Lower lobe of right lung (tissue), 2 donors: ENCODE measurements around the gene ARHGAP24. TPM values are rescaled to one million over a fixed set of nuclear protein-coding genes. Genes with fewer than 3 reads are reported as not detected.
"Not testable (repeated sequence)": the region's sequence is repeated elsewhere in the genome, so short reads cannot be mapped to it uniquely, and the experiment has no call there.

Experiments used
- ATAC-seq, 2 donors: fragments of 200-7000 bp; cut with Tn5 transposase; one replicate each; pipeline ENCODE4 v1.9.1; 2020 to 2022; ENCODE audit warnings: mild to moderate bottlenecking in 2 of 2, moderate library complexity in 2 of 2
- DNase-seq: peaks from one replicate; pipeline ENCODE4 v3.0.0-alpha.2; 2020
- H3K27ac ChIP-seq: fragments of 200-600 bp; one replicate; pipeline ENCODE4 v1.8.0; 2022
- H3K27me3 ChIP-seq: fragments of 200-600 bp; one replicate; pipeline ENCODE4 v1.8.0; 2022; ENCODE audit warnings: low read depth
- H3K36me3 ChIP-seq: fragments of 200-600 bp; one replicate; pipeline ENCODE4 v1.8.0; 2022; ENCODE audit warnings: mild to moderate bottlenecking
- H3K4me1 ChIP-seq: fragments of 200-600 bp; one replicate; pipeline ENCODE4 v1.8.0; 2022
- H3K4me3 ChIP-seq: fragments of 200-600 bp; one replicate; pipeline ENCODE4 v1.8.0; 2022; ENCODE audit warnings: mild to moderate bottlenecking
- H3K9me3 ChIP-seq: fragments of 200-600 bp; one replicate; pipeline ENCODE4 v1.8.0; 2022
- CTCF ChIP-seq: fragments of 200-600 bp; IDR thresholded peaks from one replicate; pipeline ENCODE4 v1.8.0; 2022; ENCODE audit warnings: antibody characterized with exemption, mild to moderate bottlenecking
- intact Hi-C: fragments of 100-400 bp; cut with DNase I; formaldehyde crosslinking; loops from one replicate; pipeline ENCODE4 v1.11.0; 2022
- total RNA-seq: library from RNA; stranded (reverse); fragmentation: NEBNext Ultra II Directional; extraction: Animal tissue kit (Norgen Biotek cat#: 25700); gene quantifications from one replicate; pipeline ENCODE4 v1.2.1, GENCODE V29; 2021
- donor health status: DM: no; HTN: yes; CAD: no; lungs with severe emphysema.

ARHGAP24 gene
- total RNA-seq, 1 donor from 2014 or later = 28.7 TPM

GRCh38 chr4:85812776-85813175, 337.8 kb downstream of the ARHGAP24 start:
- H3K4me3 ChIP-seq = no peak overlapping the region
- ATAC-seq = peak in 1 of 2 donors; percentile 66
- H3K4me1 ChIP-seq = no peaks in the 10 kb centered on the region
- no peak overlapping the region for H3K27ac ChIP-seq
- no peaks in the 10 kb centered on the region for H3K36me3 ChIP-seq
- intact Hi-C loops = no loop called here
- H3K9me3 ChIP-seq = no peaks in the 10 kb centered on the region
- no peaks in the 10 kb centered on the region for H3K27me3 ChIP-seq
- no peak for TF ChIP-seq CTCF
- no peak for DNase-seq

DNA sequence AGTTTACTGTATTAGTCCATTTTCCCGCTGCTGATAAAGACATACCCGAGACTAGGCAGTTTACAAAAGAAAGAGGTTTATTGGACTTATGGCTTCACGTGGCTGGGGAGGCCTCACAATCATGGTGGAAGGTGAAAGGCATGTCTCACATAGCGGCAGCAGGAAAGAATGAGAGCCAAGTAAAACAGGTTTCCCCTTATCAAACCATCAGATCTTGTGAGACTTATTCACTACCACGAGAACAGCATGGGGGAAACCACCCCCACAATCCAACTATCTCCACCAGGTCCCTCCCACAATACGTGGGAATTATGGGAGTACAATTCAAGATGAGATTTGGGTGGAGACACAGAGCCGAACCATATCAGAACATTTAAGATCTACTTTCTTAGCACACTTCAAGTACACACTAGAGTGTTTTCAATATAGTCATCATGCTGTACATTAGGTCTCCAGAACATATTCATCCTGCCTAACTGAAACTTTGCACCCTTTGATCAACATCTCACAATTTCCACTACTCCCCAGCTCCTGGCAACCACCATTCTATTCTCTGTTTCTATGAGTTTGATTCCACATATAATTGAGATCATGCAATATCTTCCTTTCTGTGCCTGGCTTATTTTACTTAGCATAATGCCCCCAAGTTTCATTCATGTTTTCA, 341.0 kb downstream of the ARHGAP24 start:
- no peak overlapping the region for H3K4me3 ChIP-seq
- no peak for ATAC-seq
- H3K36me3 ChIP-seq = no peaks in the 10 kb centered on the region
- H3K9me3 ChIP-seq = no peaks in the 10 kb centered on the region
- H3K27ac ChIP-seq = no peak overlapping the region
- intact Hi-C loops = no loop called here
- no peak for DNase-seq
- TF ChIP-seq CTCF = no peak
- H3K27me3 ChIP-seq = no peaks in the 10 kb centered on the region
- H3K4me1 ChIP-seq = no peaks in the 10 kb centered on the region

DNA sequence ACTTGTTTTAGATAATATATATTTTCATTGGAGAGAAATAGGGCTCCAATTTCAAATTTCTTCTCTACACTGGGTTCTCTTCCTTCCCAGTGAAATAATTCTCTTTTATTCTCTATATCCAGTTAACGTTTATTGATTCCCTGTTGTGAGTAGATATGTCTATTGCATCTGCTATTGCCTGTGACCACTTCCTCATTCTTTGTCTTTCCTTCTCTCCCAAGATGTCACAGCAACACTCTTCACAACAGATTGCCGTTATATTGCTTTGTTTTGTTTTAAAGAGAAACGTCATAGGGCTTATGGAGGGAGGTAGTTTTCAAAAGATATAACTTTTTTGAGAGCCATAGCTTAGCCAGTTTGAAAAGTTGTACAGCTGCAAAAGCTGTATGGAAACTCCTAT, 343.8 kb downstream of the ARHGAP24 start:
- no peak for ATAC-seq
- TF ChIP-seq CTCF = no peak
- intact Hi-C loops = no loop called here

DNA sequence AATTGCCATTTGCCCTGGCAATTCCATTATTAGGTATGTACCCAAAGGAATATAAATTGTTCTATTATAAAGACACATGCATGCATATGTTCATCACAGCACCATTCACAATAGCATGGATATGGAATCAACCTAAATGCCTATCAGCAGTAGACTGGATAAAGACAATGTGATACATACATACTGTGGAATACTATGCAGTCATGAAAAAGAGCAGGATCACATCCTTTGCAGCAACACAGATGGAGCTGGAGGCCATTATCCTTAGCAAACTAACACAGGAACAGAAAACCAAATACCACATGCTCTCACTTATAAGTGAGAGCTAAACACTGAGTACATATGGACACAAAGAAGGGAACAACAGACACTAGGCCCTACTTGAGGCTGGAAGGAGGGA, 345.2 kb downstream of the ARHGAP24 start:
- DNase-seq, H3K27ac ChIP-seq, H3K4me3 ChIP-seq, H3K4me1 ChIP-seq, ATAC-seq, H3K9me3 ChIP-seq, H3K36me3 ChIP-seq, H3K27me3 ChIP-seq, intact Hi-C loops: not testable (repeated sequence)

More for the DNA sequence above, 343.8 kb downstream of the ARHGAP24 start:
- Histone ChIP-seq H3K9me3 (no peaks in the 10 kb centered on the region), H3K4me1 (no peaks in the 10 kb centered on the region), H3K27me3 (no peaks in the 10 kb centered on the region), H3K27ac (no peak overlapping the region), H3K36me3 (no peaks in the 10 kb centered on the region), H3K4me3 (no peak overlapping the region)
- DNase-seq = no peak

DNA sequence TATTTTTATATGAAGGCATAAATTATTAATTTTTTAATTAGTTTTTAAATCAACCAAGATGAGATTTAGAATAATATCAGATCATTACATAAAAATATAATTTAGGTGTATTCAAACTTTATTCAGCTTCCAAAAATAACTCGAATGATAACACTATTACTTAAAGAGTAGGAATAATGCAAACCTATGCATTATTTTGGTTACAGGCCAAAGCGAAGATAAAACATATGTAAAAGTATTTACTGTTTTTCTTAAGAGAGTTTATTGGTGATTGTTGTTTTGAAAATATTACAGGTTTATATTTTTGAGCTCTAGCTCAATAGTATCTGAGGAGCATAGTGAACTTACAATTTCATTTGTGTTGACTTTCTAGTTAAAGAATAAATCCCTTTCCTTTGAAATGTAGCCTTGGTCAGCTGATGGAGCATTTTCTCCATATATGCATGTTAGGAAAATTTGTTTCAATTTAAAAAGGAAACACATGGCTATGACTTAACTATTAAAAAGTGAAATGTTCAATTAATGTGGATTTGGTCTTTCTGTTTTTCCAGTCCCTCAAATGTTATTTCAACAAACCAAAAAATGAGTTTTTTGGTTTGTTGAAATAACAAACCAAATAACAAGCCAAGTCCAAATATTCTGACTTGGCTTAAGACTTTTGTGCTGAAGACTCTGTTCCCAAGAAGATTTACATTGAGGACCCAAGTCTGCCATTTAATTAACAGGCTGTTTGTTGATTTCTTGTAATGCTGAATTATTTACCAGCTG, 346.9 kb downstream of the ARHGAP24 start:
- intact Hi-C loops = no loop called here
- no peak for ATAC-seq
- Histone ChIP-seq H3K27me3 (no peaks in the 10 kb centered on the region), H3K9me3 (no peaks in the 10 kb centered on the region), H3K27ac (no peak overlapping the region), H3K36me3 (no peaks in the 10 kb centered on the region), H3K4me3 (no peak overlapping the region), H3K4me1 (peaks cover 18% of the 10 kb centered on the region)
- no peak for TF ChIP-seq CTCF
- no peak for DNase-seq

- no peak for ATAC-seq
- Histone ChIP-seq H3K4me3 (no peak overlapping the region), H3K9me3 (no peaks in the 10 kb centered on the region), H3K4me1 (peaks cover 20% of the 10 kb centered on the region), H3K36me3 (no peaks in the 10 kb centered on the region), H3K27me3 (no peaks in the 10 kb centered on the region), H3K27ac (no peak overlapping the region)
- no peak for DNase-seq
- intact Hi-C loops = no loop called here
- TF ChIP-seq CTCF = no peak
These were observed 348.3 kb downstream of the ARHGAP24 start for GRCh38 chr4:85823295-85823694.
